Stimulated activated CD8-positive, alpha-beta memory T cell treated with anti-CD3 and anti-CD28 coated beads, Interleukin-2, amount 100 ng/mL, for 1 hour (primary cell): ENCODE measurements around the gene TMEM120B.
"Not testable (repeated sequence)": the region's sequence is repeated elsewhere in the genome, so short reads cannot be mapped to it uniquely, and the experiment has no call there.

ENCODE experiments used
- DNase-seq, 2 donors: peaks; one replicate each; pipeline ENCODE4 v3.0.0-alpha.2; 2020; ENCODE audit warnings: low read depth in 2 of 2

The TMEM120B gene

DNA sequence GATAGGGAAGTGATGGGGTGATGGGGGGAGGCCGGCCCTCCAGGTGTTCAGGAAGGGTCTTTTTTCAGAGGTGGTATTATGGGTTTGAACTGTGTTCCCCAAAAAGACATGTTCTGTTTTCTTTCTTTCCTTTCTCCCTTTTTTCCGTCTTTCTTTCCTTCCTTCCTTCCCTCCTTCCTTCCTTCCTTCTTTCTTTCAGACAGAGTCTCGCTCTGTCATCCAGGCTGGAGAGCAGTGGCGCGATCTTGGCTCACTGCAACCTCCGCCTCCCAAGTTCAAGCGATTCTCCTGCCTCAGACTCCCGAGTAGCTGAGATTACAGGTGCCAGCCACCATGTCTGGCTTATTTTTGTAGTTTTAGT is 3.5 kb upstream of the TMEM120B start:
- DNase-seq, result not testable (repeated sequence)

DNA sequence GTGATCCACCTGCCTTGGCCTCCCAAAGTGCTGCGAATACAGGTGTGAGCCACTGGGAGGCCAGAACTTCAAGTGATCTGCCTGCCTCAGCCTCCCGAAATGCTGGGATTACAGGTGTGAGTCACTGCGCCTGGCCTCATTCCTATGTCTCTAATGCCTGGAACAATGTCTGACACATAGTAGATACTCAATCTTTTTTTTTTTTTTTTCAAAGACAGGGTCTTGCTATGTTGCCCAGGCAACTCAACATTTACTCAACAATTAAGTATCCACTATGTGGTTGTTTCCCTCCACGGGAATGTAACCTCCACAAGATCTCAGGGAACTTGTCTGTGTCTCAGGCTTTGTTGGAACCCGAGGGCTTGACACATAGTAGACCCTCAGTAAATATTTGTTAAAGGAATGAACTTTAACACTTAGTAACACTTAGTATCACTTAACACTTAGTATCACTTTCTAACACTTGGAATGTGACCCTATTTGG is 3.0 kb upstream of the TMEM120B start:
- no peak for DNase-seq

DNA sequence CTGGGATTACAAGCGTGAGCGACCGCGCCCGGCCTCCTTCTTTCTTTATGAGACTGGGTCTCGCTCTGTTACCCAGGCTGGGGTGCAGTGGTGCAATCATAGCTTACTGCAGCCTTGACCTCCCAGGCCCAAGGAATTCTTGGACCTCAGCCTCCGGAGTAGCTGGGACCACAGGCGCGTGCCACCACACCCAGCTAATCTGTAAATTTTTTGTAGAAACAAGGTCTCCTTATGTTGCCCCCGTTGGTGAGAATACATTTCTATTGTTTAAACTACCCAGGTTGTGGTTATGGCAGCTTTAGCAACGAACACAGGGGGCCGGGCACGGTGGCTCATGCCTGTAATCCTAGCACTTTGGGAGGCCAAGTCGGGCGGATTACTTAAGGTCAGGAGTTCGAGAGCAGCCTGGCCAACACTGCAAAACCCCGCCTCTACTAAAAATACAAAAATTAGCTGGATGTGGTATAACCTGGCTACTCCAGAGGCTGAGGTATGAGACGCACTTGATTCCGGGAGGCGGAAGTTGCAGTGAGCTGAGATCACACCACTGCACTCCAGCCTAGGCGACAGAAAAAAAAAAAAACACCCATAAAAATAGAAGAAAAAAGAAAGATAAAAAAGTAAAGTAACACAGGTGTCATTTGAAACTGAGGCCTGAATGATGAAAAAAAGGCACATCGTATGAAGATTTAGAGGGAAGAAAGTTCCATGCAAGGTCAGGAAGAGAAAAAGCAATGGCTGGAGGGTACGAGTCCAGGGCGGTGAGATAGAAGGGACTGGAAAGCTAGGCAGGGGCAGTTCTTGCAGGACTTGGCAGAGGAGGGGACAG is 977 bp upstream of the TMEM120B start:
- DNase-seq, result no peak

DNA sequence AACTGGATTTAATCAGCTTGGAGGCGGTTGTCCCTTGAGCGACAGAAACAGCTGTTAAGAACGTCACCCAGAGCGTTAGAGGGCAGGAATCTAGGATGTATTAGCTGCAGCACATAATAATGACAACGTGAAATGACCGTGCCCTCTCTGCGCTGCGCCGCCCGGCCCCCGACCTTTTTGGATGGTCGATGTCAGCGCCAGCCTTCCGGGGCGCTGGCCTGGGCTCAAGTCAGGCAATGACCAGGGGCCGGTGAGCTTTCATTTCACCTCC is 427 bp upstream of the TMEM120B start:
- no peak for DNase-seq

DNA sequence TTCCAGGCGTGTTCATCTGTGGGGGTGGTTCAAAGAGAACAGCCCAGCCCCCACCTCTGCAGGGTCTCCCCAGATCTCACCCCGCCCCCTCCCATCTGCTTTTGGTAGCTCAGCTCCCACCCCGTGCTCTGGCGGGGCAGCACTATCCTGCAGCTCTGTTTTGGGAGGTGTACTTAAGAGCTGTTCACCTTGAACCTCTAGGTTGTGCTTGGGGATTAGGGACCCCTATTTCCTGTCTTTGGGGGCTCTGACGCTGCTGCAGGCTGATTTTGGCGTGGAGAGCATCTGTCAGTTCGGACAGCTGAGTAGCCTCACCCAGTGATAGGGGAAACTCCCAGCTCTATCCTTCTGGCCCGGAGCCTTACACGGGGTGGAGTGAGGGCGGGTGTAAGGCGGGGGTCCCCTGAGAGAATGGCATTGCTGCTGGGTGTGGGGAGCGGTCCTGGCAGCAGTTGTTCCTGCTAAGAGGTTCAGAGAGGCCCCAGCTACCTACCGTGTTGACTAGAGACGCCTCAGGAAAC is 765 bp downstream of the TMEM120B start:
- DNase-seq, result no peak

DNA sequence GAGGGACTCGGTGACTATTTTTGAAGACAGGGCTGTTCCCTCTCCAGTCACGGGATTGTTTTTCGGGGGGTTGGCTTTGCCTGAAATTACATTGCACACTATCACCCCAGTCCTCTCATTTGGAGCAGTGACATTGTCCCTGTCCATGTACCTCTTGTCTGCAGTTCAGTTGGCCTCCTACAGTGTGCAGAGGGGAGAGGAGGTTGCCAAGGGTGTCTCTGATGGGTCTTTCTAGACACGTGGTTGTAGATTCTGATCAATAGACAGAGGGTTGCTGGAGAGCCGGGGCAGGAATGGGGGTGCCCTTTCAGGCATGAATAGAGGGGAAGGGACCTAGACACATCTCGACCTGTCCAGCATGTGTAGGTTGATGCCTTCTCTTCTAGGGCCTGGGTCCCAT is 1.2 kb downstream of the TMEM120B start:
- no peak for DNase-seq

DNA sequence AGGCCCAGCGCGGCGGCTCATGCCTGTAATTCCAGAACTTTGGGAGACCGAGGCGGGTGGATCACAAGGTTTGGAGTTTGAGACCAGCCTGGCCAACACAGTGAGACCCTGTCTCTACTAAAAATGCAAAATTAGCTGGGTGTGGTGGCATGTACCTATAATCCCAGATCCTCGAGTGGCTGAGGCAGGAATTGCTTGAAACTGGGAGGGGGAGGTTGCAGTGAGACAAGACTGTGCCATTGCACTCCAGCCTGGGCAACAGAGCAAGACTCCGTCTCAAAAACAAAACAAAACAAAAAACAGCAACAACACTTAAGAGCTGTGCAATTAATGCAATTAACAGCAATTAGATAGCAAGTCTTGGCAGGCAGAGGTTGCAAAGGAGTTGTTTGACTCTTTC is 2.5 kb downstream of the TMEM120B start:
- not testable (repeated sequence) for DNase-seq

DNA sequence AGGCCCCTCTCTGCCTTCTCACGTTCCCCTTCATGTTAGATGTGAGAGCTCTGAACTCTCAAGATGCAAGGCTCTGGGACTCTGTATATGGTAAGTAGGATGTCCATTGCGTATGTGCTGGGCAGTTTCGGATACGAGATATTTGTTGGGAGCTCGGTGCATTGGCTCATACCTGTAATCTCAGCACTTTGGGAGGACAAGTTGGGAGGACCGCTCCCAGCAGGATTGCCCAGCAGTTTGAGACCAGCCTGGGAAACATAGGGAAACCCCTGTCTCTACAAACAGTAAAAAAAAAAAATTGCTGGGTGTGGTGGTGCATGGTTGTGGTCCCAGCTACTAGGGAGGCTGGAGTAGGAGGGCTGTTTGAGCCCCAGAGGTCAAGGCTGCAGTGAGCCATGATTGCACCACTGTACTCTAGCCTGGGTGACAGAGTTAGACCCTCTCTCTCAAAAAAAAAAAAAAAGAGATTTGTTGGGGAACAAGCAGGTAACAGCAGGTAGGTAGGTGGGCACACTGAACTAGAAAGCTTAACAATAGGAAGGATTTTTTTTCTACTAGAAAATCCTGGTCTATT is 3.4 kb downstream of the TMEM120B start:
- DNase-seq, result no peak

DNA sequence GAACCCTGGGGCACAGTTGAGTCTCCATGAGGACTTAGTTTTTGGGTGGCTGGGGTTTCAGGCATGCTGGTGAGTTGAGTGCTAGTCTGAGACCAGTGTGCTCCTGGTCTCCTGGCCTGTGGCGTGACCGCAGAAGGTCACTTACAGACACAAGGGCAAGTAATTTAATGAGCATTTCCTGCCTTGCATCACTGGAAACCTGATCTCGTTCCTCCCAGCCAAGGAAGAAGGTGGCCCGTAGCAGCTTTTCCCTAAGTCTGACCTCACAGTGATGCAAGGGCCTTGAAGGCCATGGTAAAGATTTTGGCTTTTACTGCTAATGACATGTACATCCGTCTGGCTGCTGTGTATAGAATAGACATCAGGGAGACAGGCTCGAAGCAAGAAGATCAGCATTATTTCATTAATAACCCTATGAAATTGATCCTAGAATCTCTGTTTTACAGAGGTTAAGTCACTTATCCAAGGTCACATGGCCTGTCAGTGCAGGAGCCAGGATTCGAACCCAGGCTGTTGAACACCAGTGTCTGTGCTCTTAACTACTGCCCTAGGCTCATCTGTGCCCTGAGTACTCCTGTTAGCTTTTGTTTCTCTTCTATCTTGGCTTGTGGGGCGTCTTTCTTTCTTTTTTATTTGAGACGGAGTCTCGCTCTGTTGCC is 4.6 kb downstream of the TMEM120B start:
- no peak for DNase-seq

DNA sequence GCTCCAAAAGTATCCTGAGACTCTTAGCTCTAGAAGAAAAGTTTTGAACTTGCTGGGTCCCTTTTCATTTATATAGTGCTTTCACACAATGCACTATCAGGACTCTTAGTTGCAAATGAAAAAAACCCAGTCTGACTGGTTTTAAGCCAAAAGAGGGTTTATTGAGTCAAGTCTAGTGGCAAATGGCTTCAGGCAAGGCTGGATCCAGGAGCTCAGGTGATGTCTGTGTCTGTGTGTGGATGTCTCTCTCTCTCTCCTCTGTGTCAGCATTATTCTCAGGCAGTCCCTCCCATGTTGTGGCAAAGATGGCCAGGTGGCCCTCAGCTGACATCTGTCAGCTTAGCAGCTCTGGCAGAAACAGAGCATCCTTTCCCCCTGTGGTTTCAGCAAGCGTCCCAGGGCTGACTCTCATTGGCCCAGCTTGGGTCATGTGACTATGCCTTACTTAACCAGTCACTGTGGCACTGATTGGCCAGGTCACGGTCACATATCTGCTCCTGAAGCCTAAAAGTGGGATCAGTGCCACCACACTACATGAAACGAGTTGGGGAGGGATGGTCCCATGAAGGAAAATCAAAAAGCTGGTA is 6.2 kb downstream of the TMEM120B start:
- no peak for DNase-seq

DNA sequence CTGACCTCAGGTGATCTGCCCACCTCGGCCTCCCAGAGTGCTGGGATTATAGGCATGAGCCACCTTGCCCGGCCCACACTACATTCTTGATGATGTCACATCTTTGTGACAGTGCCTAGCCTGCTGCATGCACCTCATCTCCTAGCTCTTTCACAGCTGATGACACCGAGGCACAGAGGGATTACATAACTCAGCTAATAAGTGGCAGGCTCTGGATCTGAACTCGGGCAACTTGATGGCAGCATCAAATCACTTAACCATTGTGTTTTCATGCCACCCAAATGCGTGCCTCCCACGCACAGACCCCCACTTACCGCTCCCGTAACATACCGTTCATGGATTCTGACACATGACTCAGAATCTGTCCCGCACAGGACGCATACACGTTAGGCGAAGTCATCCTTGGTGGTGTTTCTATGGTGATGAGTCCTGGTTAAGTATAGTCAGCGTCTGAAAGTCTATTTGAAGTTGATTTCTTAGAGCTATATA is 7.4 kb downstream of the TMEM120B start:
- DNase-seq, result no peak

DNA sequence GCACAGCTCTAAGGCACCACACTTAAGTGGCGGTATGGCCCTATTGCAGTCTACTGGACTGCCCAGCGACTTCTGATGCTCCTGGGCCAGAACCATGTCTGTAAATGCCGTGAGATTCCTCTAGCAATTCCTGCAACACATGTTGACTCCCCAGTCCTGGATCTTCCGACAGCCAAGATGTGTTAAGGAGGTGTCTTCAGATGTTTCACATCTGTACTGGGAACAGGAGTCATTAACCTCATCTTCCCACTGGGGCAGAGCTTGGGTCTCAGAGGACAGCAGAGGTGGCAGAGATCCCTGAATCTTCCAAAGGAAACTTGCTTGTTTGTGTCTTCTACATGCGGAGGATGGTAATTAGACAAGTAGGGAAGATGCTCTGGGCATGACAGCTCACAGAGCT is 8.2 kb downstream of the TMEM120B start:
- no peak for DNase-seq

DNA sequence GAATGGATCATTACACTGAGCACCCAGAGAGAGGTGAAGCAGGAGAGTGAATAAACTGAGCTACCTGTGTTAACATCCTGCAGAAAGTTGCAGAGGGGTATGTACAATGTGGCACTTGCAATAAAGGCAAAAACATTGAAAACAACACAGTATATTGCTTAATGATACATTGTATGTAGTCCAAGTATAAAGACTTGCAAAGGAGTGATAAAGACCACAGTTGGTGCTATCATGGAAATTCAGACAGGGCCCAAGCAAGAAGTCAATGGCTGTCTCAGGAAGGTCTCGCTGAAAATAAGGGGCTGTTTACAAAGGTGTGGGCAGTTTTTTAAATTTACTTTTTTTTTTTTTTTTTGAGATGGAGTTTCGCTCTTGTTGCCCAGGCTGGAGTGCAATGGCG is 10.0 kb downstream of the TMEM120B start:
- DNase-seq, result no peak

DNA sequence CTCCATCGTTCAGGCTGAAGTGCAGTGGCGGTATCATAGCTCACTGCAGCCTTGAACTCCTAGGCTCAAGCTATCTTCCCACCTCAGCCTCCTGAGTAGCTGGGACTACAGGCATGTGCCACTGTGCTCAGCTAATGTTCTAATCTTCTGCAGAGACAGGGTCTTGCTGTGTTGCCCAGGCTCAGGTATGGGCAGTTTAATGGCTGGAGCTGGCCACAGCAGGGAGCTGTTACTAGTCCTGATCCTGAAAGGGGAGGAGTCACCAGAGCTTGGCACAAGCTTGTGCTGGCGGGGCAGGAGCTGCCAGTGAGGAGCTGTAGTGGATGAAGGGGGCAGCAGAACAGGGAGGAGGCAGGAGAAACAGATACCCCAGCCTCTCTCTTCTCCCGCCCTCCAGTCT is 10.6 kb downstream of the TMEM120B start:
- no peak for DNase-seq

DNA sequence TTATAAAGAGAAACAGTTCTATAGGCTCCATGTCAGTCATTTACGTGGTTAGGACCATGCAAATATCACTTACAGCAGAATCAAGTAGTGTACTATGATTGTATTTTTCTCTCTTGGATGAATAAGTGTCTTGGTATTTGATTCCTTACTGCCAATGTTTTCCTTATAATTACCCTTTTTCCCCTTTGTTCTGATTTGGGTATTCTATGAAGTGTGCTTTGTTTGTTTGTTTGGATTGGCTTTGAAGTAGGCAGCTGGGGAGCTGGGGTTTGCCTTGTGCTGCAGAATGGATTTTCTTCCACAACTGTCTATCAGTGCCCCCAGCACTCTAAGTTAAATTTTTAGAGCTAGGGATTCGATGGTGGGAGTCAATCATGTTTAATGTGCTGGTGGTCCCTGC is 12.4 kb downstream of the TMEM120B start:
- no peak for DNase-seq

DNA sequence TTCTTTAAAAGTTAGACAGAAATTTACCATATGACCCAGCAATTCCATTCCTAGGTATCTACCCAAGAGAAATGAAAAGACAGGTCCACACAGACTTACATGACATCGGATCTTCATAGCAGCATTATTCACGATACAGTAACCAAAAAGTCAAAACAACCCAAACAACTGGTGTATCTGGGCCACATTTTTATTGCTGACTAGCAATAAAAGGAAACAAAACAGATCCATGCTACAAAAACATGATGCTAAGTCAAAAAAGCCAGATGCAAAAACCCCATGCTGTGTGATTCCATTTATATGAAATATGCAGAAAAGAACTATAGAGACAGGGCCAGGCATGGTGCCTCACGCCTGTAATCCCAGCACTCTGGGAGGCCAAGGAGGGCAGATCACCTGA is 12.9 kb downstream of the TMEM120B start:
- DNase-seq, result no peak

DNA sequence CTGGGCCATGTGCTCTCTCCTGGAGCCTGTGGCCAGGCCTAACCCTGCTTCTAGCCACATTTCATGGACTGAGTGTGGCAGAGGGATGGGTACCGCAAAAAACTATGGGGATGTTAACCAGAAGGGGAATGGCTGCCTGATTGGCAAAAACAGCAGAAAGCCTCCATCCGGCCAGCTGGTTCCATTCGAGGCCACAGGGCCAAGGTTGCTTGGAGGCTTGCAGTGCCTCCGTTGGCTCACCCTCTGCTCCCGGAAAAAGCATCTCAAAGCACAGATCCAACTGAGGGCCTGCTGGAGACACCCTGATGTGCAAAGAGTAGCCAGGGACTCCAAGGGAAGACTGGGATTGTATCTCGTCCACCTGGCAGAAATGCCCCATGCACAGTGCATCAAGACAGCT is 16.5 kb downstream of the TMEM120B start:
- DNase-seq, result no peak

DNA sequence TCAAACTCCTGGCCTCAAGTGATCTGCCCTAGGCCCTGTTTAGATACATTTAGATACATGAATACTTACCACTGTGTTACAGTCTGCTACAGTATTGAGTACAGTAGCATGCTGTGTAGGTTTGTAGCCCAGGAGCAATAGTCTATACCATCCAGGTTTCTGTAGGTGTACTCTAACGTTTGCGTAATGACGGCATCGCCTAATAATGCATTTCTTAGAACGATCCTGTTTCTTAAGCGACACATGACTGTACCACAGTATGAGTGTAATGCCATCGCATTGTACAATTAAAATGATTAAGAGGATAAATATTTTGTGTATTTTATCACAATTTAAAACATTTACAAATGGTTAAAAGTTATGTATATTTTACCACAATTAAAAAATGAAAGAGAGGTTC is 18.9 kb downstream of the TMEM120B start:
- DNase-seq, result no peak

DNA sequence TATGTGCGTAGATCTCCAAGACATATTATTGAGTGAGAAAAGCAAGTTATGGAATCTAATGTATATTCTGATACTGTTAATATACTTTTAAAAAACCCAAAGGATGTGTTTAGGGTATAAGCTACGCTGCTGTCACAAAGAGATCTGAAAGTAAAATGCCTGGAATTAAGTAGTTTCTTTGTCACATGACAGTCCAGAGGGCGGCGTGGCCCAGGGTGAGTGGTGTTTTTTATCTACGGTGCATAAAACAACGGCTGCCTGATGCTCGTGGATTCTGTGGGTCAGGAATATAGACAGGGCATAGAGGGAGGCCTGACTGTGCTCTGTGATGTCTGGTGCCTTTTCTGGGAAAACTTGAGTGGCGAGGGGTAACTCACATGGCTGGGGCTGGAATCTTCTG is 21.3 kb downstream of the TMEM120B start:
- no peak for DNase-seq

DNA sequence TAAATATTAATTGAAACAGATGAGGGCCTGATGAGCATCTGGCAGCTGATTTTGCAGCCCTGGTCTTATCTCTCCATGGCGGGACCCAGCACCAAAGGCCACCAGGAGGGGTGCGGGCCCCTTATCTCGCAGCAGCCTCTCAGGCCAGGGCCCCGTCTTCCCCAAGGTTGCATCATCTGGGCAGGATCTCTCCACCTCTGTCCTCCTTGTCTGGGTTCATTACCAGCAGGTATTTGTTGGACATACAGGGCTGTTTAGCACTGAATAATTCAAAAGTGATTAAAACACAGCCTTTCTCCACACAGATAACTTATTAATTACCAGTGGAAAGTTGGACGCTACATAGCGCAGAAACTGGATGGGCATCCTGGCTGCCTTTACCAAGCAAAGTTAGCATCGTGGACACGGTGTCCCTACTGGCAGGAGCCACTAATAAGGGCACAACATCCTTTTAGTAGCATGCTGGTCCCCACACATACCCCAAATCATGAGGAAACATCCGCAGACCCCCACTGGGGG is 25.8 kb downstream of the TMEM120B start:
- no peak for DNase-seq

DNA sequence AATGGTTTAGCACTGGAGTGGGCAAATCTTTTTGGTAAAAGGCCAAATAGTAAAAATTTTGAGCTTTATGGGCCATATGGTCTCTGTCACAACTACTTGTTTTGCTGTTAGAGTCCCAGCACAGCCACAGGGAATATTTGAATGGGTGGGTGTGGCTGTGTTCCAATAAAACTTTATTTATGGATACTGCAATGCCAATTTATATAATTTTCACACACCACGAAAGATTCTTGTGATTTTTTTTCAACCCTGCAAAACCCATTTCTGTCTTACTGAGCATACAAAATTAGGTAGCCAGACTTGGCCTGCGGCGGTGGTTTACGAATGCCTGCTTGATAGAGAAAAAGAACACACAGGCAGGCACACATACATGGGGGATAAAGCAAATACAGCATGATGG is 28.3 kb downstream of the TMEM120B start:
- DNase-seq, result no peak

DNA sequence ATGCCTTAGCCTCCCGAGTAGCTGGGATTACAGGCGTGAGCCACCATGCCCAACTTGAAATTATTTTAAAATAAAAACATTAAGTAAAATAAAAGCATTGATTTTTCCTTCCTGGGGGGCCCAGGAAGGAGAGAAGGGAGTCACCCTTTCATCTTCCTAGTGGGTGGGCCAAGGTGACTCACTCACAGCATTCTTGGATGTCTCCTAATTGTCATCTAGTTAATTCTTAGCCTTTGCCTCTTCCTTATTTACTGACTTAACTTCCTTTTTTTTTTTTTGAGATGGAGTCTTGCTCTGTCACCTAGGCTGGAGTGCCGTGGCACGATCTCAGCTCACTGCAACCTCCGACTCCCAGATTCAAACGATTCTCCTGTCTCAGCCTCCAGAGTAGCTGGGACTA is 29.2 kb downstream of the TMEM120B start:
- DNase-seq, result no peak
